Natural killer cell treated with Interleukin-12 subunit alpha and Interleukin-12 subunit beta and Interleukin-15 and Interleukin-18, amount 100 ng/mL, for 72 hours (primary cell): ENCODE measurements around the gene SNX30. TPM values are rescaled to one million over a fixed set of nuclear protein-coding genes. Genes with fewer than 3 reads are reported as not detected.

ENCODE experiments used
- ATAC-seq, 2 donors: fragments of 150-1000 bp; cut with Tn5 transposase in 1 of 2; sonication (Bioruptor Pico), chemical (Tn5 transposase) in 1 of 2; 2 replicates each; pipeline ENCODE4 v1.10.0; 2021
- DNase-seq: peaks from one replicate; pipeline ENCODE4 v3.0.0; 2022; ENCODE audit warnings: low spot score
- H3K27ac Mint-ChIP-seq, 2 donors: 1 replicate in 1 of 2; 2 replicates in 1 of 2; pipeline ENCODE4 v1.8.0; 2022; ENCODE audit warnings: mixed read lengths in 2 of 2, mild to moderate bottlenecking in 1 of 2, moderate library complexity in 1 of 2
- H3K27me3 Mint-ChIP-seq, 2 donors: 1 replicate in 1 of 2; 2 replicates in 1 of 2; pipeline ENCODE4 v1.8.0; 2022; ENCODE audit warnings: mixed read lengths in 2 of 2
- H3K36me3 Mint-ChIP-seq: one replicate; pipeline ENCODE4 v1.8.0; 2022; ENCODE audit warnings: mixed read lengths
- H3K4me1 Mint-ChIP-seq, 2 donors: 1 replicate in 1 of 2; 2 replicates in 1 of 2; pipeline ENCODE4 v1.8.0; 2022; ENCODE audit warnings: low read depth in 2 of 2, mixed read lengths in 2 of 2, mild to moderate bottlenecking in 1 of 2
- H3K4me3 Mint-ChIP-seq: one replicate; pipeline ENCODE4 v1.8.0; 2022; ENCODE audit warnings: mixed read lengths
- H3K9me3 Mint-ChIP-seq: 2 replicates; pipeline ENCODE4 v1.8.0; 2022; ENCODE audit warnings: mixed read lengths
- total RNA-seq, 2 donors: library from RNA; stranded (reverse); gene quantifications; one replicate each; pipeline ENCODE4 v1.2.3, GENCODE V29; 2022

SNX30 gene
- total RNA-seq, 2 donors from 2014 or later, result 6.1 to 6.2 TPM

- H3K27ac Mint-ChIP-seq, result no peak overlapping the region
- peaks cover 19 to 21% of the 10 kb centered on the region in 2 donors for H3K27me3 Mint-ChIP-seq
- ATAC-seq (no peak), DNase-seq (no peak)
- H3K36me3 Mint-ChIP-seq, result no peaks in the 10 kb centered on the region
- no peaks in the 10 kb centered on the region for H3K4me1 Mint-ChIP-seq
- H3K4me3 Mint-ChIP-seq, result no peak overlapping the region
- no peaks in the 10 kb centered on the region for H3K9me3 Mint-ChIP-seq
Measured at GRCh38 chr9:112887381-112887780, 136.8 kb downstream of the SNX30 start.

DNA sequence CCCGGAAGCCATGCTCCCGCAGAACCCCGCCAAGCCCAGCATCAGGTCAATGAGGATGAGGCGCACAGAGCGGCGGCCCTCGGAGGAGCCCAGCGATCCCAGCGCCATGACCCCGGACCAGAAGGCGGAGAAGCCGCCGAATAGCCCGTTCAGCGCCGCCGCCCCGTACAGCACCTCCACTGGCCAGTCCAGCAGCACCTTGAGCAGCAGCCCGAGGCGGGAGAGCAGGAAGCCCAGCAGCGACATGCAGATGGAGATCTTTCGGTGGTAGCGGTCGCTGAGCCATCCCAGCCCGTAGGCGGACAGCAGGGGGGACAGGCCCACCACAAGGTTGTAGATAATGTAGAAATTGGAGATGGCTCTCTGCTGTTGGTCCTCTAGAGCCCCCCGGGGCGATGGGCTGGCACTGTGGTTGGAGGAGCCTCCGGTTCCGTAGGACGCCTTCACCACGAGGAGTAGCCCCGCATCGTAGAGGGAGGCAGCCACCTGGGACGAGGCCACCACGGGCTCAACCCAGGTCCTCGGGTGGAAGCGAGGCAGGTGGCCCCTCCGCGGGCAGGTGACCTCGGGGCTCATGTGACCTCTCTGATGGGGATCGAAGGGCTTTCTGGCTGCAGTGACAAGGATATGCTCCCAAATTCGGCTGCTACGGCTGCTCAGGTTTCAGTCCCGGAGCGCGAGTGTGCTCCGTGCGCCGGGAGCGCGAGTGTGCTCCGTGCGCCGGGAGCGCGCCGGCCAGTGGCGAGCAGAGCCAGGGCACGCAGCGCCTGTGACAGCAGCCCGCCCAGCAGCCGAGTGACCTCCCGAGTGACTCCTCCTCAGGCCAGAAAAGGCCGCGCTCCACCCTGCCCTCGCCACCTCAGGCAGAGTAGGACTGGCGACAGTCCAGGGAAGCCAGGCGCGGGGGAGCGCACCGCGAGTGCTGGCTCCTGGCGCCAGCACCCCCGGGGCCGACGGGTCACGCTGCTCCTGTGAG is 139.8 kb downstream of the SNX30 start, which contains the start of gene SLC46A2:
TSS of gene SLC46A2 (minus strand) at position 771 of the 976 bp plus-strand sequence. CDS start at position 576, 195 bp downstream.
- no peaks in the 10 kb centered on the region for H3K36me3 Mint-ChIP-seq
- ATAC-seq, result peak; percentile 8 to 11
- DNase-seq, result no peak
- H3K9me3 Mint-ChIP-seq, result no peaks in the 10 kb centered on the region
- H3K4me3 Mint-ChIP-seq, result no peak within 1 kb of the TSS
- H3K27me3 Mint-ChIP-seq, result peaks cover 32 to 37% of the 10 kb centered on the region in 2 donors
- no peak within 1 kb of the TSS for H3K27ac Mint-ChIP-seq
- H3K4me1 Mint-ChIP-seq, result no peaks in the 10 kb centered on the region

GRCh38 chr9:112891521-112891920 is 141.0 kb downstream of the SNX30 start:
- peaks cover 39 to 46% of the 10 kb centered on the region in 2 donors for H3K27me3 Mint-ChIP-seq
- H3K4me3 Mint-ChIP-seq, result no peak overlapping the region
- DNase-seq (no peak), ATAC-seq (no peak)
- no peaks in the 10 kb centered on the region for H3K9me3 Mint-ChIP-seq
- H3K36me3 Mint-ChIP-seq, result no peaks in the 10 kb centered on the region
- no peak overlapping the region for H3K27ac Mint-ChIP-seq
- no peaks in the 10 kb centered on the region for H3K4me1 Mint-ChIP-seq

- Mint-ChIP-seq H3K9me3 (no peaks in the 10 kb centered on the region), H3K27ac (no peak overlapping the region), H3K4me1 (no peaks in the 10 kb centered on the region), H3K4me3 (no peak overlapping the region), H3K36me3 (no peaks in the 10 kb centered on the region), H3K27me3 (peaks cover 42 to 55% of the 10 kb centered on the region in 2 donors)
- no peak for ATAC-seq
- DNase-seq, result no peak
Measured at GRCh38 chr9:112892981-112893380, 142.4 kb downstream of the SNX30 start.

GRCh38 chr9:112894041-112894440 is 143.5 kb downstream of the SNX30 start:
- DNase-seq (no peak), ATAC-seq (no peak)
- H3K36me3 Mint-ChIP-seq, result no peaks in the 10 kb centered on the region
- peaks cover 50 to 62% of the 10 kb centered on the region in 2 donors for H3K27me3 Mint-ChIP-seq
- H3K27ac Mint-ChIP-seq, result no peak overlapping the region
- no peak overlapping the region for H3K4me3 Mint-ChIP-seq
- no peaks in the 10 kb centered on the region for H3K9me3 Mint-ChIP-seq
- no peaks in the 10 kb centered on the region for H3K4me1 Mint-ChIP-seq

- peaks cover 44 to 58% of the 10 kb centered on the region in 2 donors for H3K27me3 Mint-ChIP-seq
- H3K4me1 Mint-ChIP-seq, result no peaks in the 10 kb centered on the region
- no peak overlapping the region for H3K27ac Mint-ChIP-seq
- H3K36me3 Mint-ChIP-seq, result no peaks in the 10 kb centered on the region
- H3K4me3 Mint-ChIP-seq, result no peak overlapping the region
- ATAC-seq, result no peak
- DNase-seq, result no peak
- no peaks in the 10 kb centered on the region for H3K9me3 Mint-ChIP-seq
Measured at GRCh38 chr9:112894699-112895098, 144.1 kb downstream of the SNX30 start.

DNA sequence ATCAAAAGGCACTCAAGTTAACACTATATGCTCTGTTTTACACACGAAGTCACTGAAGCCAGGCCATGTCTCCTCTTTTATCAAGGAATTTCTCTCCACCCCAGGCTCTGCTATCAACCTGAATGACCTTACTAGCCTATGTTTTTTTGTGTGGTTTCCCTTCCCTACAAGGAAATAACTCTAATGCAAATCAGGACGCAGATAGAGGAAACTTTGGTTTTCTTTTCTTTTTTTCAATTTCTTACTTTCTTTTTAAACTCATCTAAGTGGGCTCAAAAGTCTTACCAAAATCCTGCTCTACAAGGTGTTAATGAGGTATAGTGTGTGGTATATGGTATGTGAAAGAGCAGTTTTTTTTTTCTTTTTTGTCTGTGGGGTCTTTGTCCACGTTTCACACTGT is 145.6 kb downstream of the SNX30 start:
- peaks cover 38 to 54% of the 10 kb centered on the region in 2 donors for H3K27me3 Mint-ChIP-seq
- H3K4me3 Mint-ChIP-seq, result no peak overlapping the region
- ATAC-seq, result no peak
- no peaks in the 10 kb centered on the region for H3K9me3 Mint-ChIP-seq
- no peak overlapping the region for H3K27ac Mint-ChIP-seq
- H3K36me3 Mint-ChIP-seq, result no peaks in the 10 kb centered on the region
- H3K4me1 Mint-ChIP-seq, result no peaks in the 10 kb centered on the region
- DNase-seq, result no peak

DNA sequence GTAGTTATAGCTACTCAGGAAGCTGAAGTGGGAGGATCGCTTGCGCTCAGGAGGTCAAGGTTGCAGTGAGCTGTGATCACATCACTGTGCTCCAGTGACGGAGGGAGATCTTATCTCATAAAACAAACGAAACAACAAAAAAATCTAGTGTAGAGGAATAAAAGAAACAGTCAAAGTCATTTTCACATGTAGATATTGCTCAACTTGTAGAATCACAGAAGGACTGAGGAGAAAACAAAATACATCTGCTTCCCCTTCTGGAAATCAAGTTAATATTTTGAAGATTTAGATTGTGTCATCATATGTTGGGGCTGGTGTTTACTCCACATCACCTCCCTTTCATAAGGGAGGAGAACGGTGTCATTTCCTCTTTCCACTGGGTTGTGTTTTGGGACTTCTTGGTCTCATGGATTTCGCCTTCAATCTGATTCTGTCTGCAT is 148.3 kb downstream of the SNX30 start:
- peaks cover 31 to 51% of the 10 kb centered on the region in 2 donors for H3K27me3 Mint-ChIP-seq
- no peaks in the 10 kb centered on the region for H3K36me3 Mint-ChIP-seq
- no peak overlapping the region for H3K27ac Mint-ChIP-seq
- no peak for ATAC-seq
- no peak for DNase-seq
- no peak overlapping the region for H3K4me3 Mint-ChIP-seq
- peaks cover 0 to 7% of the 10 kb centered on the region in 2 donors for H3K4me1 Mint-ChIP-seq
- H3K9me3 Mint-ChIP-seq, result no peaks in the 10 kb centered on the region

GRCh38 chr9:112900488-112900887 is 149.9 kb downstream of the SNX30 start:
- Mint-ChIP-seq H3K4me1 (peaks cover 0 to 7% of the 10 kb centered on the region in 2 donors), H3K36me3 (no peaks in the 10 kb centered on the region), H3K27ac (no peak overlapping the region), H3K4me3 (no peak overlapping the region), H3K27me3 (peaks cover 30 to 50% of the 10 kb centered on the region in 2 donors), H3K9me3 (no peaks in the 10 kb centered on the region)
- ATAC-seq, result no peak
- no peak for DNase-seq

DNA sequence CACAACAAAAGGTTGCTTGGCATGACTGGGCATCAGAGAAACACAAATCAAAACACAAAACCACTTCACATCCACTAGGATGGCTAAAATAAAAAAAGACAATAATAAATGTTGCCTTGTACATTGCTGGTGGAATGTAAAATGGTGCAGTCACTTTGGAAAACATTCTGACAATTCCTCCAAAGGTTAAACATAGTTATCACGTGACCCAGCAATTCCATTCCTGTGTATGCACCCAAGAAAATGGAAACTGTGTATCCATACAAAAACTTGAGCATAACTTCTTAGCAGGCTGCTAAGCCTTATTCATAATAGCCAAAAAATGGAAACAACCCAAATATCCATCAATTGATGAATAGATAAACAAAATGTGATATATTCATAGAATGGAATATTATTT is 150.3 kb downstream of the SNX30 start:
- Mint-ChIP-seq H3K27ac (no peak overlapping the region), H3K36me3 (no peaks in the 10 kb centered on the region), H3K9me3 (no peaks in the 10 kb centered on the region), H3K27me3 (peaks cover 27 to 46% of the 10 kb centered on the region in 2 donors), H3K4me3 (no peak overlapping the region), H3K4me1 (peaks cover 0 to 7% of the 10 kb centered on the region in 2 donors)
- ATAC-seq (no peak), DNase-seq (no peak)

DNA sequence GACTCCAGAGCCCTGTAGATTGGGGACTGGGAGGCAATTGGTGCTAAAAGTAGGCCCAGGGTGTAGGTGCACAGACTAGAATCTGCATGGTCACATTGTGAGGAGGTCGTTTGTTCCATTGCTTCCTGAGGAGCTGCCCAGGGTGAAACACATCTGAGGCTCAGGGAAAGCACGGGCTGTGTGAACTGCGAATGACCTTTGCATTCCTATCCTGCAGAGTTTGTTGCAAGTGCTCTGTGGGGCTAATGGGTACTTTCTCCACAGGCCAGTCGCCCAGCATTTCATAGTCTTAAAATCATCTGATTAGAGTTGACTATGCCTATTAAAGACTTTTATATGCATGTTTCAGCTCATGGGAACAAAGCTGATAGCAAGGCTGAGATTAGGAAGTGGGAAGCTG is 154.5 kb downstream of the SNX30 start:
- no peaks in the 10 kb centered on the region for H3K9me3 Mint-ChIP-seq
- no peak overlapping the region for H3K4me3 Mint-ChIP-seq
- peaks cover 12 to 43% of the 10 kb centered on the region in 2 donors for H3K27me3 Mint-ChIP-seq
- H3K4me1 Mint-ChIP-seq, result peaks cover 0 to 7% of the 10 kb centered on the region in 2 donors
- H3K36me3 Mint-ChIP-seq, result no peaks in the 10 kb centered on the region
- no peak for DNase-seq
- ATAC-seq, result no peak
- no peak overlapping the region for H3K27ac Mint-ChIP-seq

- Mint-ChIP-seq H3K27ac (no peak overlapping the region), H3K36me3 (no peaks in the 10 kb centered on the region), H3K4me3 (no peak overlapping the region), H3K4me1 (no peaks in the 10 kb centered on the region), H3K9me3 (no peaks in the 10 kb centered on the region), H3K27me3 (peaks cover 7 to 26% of the 10 kb centered on the region in 2 donors)
- DNase-seq, result no peak
- no peak for ATAC-seq
Measured at GRCh38 chr9:112911736-112912135, 161.2 kb downstream of the SNX30 start.

GRCh38 chr9:112912636-112913035 is 162.1 kb downstream of the SNX30 start:
- H3K36me3 Mint-ChIP-seq, result no peaks in the 10 kb centered on the region
- peaks cover 7 to 33% of the 10 kb centered on the region in 2 donors for H3K27me3 Mint-ChIP-seq
- H3K4me1 Mint-ChIP-seq, result no peaks in the 10 kb centered on the region
- DNase-seq (no peak), ATAC-seq (no peak)
- no peak overlapping the region for H3K4me3 Mint-ChIP-seq
- no peak overlapping the region for H3K27ac Mint-ChIP-seq
- no peaks in the 10 kb centered on the region for H3K9me3 Mint-ChIP-seq

GRCh38 chr9:112913326-112913725 is 162.8 kb downstream of the SNX30 start:
- ATAC-seq (no peak), DNase-seq (no peak)
- Mint-ChIP-seq H3K4me1 (no peaks in the 10 kb centered on the region), H3K36me3 (no peaks in the 10 kb centered on the region), H3K27ac (no peak overlapping the region), H3K27me3 (peaks cover 9 to 32% of the 10 kb centered on the region in 2 donors), H3K4me3 (no peak overlapping the region), H3K9me3 (no peaks in the 10 kb centered on the region)
